Subcutaneous abdominal adipose tissue (tissue), 5 donors: ENCODE results near the gene PRKCA.

ENCODE experiments used
- H3K27ac ChIP-seq: one replicate; pipeline ENCODE4 v1.7.0; 2013; ENCODE audit warnings: low read depth, mild to moderate bottlenecking, inconsistent platforms, low read length, moderate library complexity
- H3K27me3 ChIP-seq, 5 donors: one replicate each; pipeline ENCODE4 v1.7.0; 2013; ENCODE audit warnings: low read length in 5 of 5, inconsistent platforms in 1 of 5; ENCODE audit not compliant: control insufficient read depth in 5 of 5, insufficient read depth in 4 of 5
- H3K36me3 ChIP-seq, 5 donors: one replicate each; pipeline ENCODE4 v1.7.0; 2013; ENCODE audit warnings: low read length in 5 of 5; ENCODE audit not compliant: control insufficient read depth in 5 of 5, insufficient read depth in 5 of 5
- H3K4me1 ChIP-seq, 5 donors: one replicate each; pipeline ENCODE4 v1.7.0; 2013; ENCODE audit warnings: low read length in 5 of 5, mild to moderate bottlenecking in 3 of 5, moderate library complexity in 1 of 5; ENCODE audit not compliant: control insufficient read depth in 5 of 5, insufficient read depth in 5 of 5
- H3K4me3 ChIP-seq, 5 donors: one replicate each; pipeline ENCODE4 v1.7.0; 2013; ENCODE audit warnings: low read length in 5 of 5, low read depth in 1 of 5
- H3K9ac ChIP-seq, 5 donors: one replicate each; pipeline ENCODE4 v1.7.0; 2013; ENCODE audit warnings: low read length in 5 of 5, mild to moderate bottlenecking in 4 of 5, moderate library complexity in 3 of 5
- H3K9me3 ChIP-seq, 5 donors: one replicate each; pipeline ENCODE4 v1.7.0; 2013; ENCODE audit warnings: low read length in 5 of 5; ENCODE audit not compliant: control insufficient read depth in 5 of 5
- donor health status: healthy.
- donor health status: healthy.
- donor health status: healthy.
- donor health status: healthy.
- donor health status: healthy.

The PRKCA gene

DNA sequence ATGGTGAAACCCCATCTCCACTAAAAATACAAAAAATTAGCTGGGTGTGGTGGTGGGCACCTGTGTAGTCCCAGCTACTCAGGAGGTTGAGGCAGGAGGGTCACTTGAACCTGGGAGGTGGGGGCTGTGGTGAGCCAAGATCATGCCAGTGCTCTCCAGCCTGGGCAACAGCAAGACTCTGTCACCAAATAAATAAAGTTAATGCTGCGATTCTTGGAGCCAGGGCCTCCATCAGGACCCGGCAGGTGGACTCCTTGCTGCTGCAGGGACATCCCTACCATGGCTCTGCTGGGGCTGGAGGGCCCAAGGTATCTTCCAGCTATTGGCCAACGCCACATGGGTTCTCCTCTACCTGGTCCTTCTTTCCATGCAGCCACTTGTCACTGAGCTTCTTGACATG, 450.0 kb downstream of the PRKCA start:
- no peaks in the 10 kb centered on the region for H3K9me3 ChIP-seq
- H3K36me3 ChIP-seq, result peaks cover 0 to 8% (median 3%) of the 10 kb centered on the region in 5 donors
- H3K27ac ChIP-seq, result no peak overlapping the region
- no peaks in the 10 kb centered on the region for H3K27me3 ChIP-seq
- H3K4me3 ChIP-seq, result no peak overlapping the region
- no peaks in the 10 kb centered on the region for H3K4me1 ChIP-seq
- no peak overlapping the region for H3K9ac ChIP-seq

DNA sequence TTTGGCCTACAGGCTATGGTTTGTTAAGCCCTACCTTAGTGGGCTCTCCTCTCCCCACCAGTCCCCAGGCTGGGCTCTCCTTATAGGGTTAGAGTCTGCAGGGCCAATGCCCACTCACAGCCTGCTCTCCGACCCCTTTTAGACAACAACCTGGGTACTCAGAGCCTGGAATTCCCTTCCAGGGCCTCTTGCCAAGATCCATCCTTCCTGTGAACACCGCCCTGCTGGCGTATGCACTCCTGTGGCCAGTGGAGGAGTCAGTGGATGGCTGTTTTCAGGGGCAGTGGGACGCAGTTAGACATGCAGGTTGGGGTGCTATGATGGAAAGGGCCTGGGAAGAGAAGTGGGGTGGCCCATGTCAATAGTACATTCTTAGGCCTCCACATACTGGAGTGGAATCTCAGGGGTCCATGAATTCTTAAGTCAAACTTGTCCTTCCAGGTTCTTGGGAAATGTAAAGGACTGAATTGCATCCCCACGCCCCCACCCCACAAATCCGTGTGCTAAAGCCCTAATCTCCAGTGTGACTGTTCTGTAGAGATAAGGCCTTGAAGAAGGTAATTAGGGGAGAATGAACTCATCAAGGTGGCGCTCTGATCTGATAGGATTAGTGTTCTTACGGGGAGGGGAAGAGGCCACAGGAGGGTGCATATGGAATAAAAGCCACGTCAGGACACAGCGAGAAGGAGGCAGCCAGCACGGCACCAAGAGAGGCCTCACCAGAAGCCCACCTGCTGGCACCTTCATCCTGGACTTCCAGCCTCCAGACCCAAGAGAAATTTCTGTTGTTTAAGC, 450.9 kb downstream of the PRKCA start:
- H3K27ac ChIP-seq, result no peak overlapping the region
- no peak overlapping the region for H3K4me3 ChIP-seq
- H3K27me3 ChIP-seq, result no peaks in the 10 kb centered on the region
- H3K4me1 ChIP-seq, result no peaks in the 10 kb centered on the region
- peaks cover 0 to 8% (median 3%) of the 10 kb centered on the region in 5 donors for H3K36me3 ChIP-seq
- H3K9ac ChIP-seq, result no peak overlapping the region
- no peaks in the 10 kb centered on the region for H3K9me3 ChIP-seq

DNA sequence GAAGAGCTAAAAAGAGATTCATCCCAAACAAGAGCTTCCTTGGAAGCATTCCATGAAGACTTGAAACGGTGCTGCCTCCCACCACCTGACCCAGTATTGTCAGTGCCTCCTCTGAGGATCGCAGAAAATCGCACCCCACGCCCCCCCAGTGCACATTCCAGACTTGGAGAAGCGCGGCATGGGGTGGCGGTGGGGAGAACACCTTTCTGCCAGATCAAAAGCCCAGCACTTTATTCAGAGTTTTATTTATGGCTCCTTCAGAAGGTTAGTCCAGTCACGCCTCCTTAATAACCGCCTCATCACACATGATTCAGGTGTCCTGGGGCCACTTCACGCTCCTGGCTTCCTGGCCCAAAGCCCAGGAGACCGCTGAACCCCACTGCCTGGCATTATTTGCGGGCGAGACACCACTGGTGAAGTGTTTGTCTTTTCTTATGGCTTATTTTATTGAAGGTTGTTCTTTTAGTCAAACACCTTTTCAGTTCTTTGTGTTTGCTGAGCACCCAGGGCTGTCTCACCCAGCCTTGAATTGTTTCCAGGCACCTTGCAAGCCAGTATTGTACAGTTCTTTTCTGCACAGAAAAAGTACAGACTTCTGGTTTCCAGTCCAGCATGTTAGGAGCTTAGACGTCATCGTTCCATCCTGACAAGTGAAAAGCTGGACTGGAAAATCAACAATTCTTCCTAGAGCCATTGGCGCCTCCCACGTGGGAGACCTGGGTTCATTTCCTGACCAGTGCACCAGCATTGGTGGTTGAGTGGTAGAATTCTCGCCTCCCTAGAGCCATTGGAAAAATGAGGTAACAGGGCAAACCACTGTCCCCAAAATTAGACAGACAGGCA, 452.9 kb downstream of the PRKCA start:
- H3K4me3 ChIP-seq, result no peak overlapping the region
- no peaks in the 10 kb centered on the region for H3K27me3 ChIP-seq
- peaks cover 0 to 8% (median 3%) of the 10 kb centered on the region in 5 donors for H3K36me3 ChIP-seq
- no peaks in the 10 kb centered on the region for H3K4me1 ChIP-seq
- H3K9me3 ChIP-seq, result no peaks in the 10 kb centered on the region
- no peak overlapping the region for H3K9ac ChIP-seq
- no peak overlapping the region for H3K27ac ChIP-seq

DNA sequence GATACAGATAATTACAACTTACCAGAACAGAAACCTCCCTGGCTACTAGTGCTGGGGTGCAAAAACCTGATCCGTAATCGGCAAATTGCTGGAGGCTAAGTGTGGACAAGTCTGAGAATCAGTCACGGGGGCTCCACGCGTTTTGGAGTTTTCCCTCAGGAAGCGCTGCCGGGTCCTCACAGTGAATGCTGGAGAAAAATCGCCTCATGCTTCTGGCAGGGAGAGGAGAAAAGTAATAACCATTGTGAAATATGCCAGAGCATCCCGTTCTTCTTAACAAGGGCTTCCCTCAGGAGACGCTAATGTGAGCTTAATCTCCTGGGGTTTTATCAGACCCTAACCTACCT, 453.5 kb downstream of the PRKCA start:
- Histone ChIP-seq H3K36me3 (peaks cover 0 to 3% (median 3%) of the 10 kb centered on the region in 5 donors), H3K9me3 (no peaks in the 10 kb centered on the region), H3K27ac (no peak overlapping the region), H3K9ac (no peak overlapping the region), H3K4me3 (no peak overlapping the region), H3K4me1 (no peaks in the 10 kb centered on the region), H3K27me3 (no peaks in the 10 kb centered on the region)

DNA sequence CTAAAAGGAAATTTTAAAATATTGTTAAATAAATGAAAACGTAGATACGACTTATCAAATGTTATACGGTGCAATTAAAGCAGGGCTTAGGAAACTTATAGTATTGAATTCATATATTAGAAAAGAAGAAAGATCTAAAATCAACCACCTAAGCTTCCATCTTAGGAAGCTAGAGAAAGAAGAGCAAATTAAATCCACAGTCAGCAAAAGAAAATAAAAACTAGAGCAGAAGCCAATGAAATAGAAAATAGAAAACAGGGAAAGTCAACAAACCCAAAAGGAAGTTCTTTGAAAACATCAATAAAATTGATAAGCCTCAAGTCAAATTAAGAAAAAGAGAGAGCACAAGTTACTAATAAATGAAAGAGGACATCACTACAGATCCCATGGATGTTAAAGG, 457.9 kb downstream of the PRKCA start:
- H3K9ac ChIP-seq, result no peak overlapping the region
- H3K4me3 ChIP-seq, result no peak overlapping the region
- no peak overlapping the region for H3K27ac ChIP-seq
- H3K9me3 ChIP-seq, result no peaks in the 10 kb centered on the region
- no peaks in the 10 kb centered on the region for H3K4me1 ChIP-seq
- H3K36me3 ChIP-seq, result peaks cover 0 to under 1% (median 0%) of the 10 kb centered on the region in 5 donors
- H3K27me3 ChIP-seq, result no peaks in the 10 kb centered on the region

DNA sequence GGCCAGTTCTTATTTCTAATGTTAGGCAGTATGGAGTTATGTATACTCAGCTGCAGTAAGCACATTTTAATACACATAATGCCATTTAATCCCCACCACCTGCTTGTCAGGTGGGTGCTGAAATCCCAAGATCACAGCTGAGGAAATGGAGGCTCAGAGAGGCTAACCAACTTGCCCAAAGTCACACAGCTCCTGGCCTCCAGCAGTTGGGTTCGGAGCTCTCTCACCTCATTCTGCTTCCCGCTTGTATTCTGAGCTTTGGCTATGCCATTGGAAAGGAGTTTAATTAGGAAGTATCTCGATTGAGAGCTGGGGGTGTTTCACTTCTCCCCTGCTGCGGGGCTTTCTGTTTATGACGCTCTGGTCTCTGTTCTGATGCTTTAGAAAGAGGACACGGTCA, 459.9 kb downstream of the PRKCA start:
- Histone ChIP-seq H3K36me3 (no peaks in the 10 kb centered on the region), H3K4me3 (no peak overlapping the region), H3K4me1 (no peaks in the 10 kb centered on the region), H3K27ac (no peak overlapping the region), H3K27me3 (no peaks in the 10 kb centered on the region), H3K9ac (no peak overlapping the region), H3K9me3 (no peaks in the 10 kb centered on the region)

DNA sequence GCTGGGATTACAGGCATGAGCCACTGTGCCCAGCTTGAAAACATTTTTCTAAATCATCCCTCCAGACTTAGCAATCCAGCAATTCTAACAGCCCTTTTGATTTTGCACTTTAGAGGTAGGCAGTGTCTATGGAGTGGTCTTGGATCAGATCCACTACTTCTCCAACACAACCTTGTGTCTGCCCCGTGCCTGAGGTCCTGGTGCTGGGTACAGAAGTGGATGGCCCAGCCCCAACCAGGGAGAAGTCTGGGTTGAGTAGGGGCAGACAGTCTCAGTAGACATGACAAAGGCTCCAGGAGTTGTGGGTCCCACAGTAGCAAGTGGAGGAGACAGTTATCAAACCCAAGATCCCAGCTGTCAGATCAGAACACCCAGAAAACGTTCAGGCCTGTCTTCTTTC, 460.6 kb downstream of the PRKCA start:
- H3K36me3 ChIP-seq, result no peaks in the 10 kb centered on the region
- H3K4me1 ChIP-seq, result no peaks in the 10 kb centered on the region
- H3K27ac ChIP-seq, result no peak overlapping the region
- no peaks in the 10 kb centered on the region for H3K27me3 ChIP-seq
- no peaks in the 10 kb centered on the region for H3K9me3 ChIP-seq
- no peak overlapping the region for H3K9ac ChIP-seq
- H3K4me3 ChIP-seq, result no peak overlapping the region

DNA sequence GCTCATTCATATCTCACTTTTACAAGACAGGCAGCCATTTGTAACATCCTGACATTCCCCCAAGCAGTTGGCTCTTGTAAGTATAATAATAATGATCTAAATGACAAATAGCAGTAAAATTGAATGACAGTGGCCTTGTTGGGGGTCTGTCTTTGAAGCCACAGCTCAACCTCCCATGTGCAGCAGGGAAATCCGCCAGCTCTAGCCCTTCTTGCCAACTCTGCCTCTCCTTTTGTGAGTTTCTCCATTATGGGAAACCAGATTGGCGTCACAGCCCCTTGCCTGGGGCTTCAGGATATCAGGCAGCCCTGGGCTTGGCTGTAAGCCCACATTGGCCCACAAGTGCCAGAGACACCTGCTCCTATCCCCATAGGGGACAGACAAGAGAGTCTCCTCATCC, 462.1 kb downstream of the PRKCA start:
- H3K9ac ChIP-seq, result no peak overlapping the region
- no peaks in the 10 kb centered on the region for H3K4me1 ChIP-seq
- H3K36me3 ChIP-seq, result no peaks in the 10 kb centered on the region
- no peaks in the 10 kb centered on the region for H3K27me3 ChIP-seq
- H3K4me3 ChIP-seq, result no peak overlapping the region
- H3K9me3 ChIP-seq, result no peaks in the 10 kb centered on the region
- no peak overlapping the region for H3K27ac ChIP-seq

- H3K4me3 ChIP-seq, result no peak overlapping the region
- H3K27me3 ChIP-seq, result no peaks in the 10 kb centered on the region
- no peaks in the 10 kb centered on the region for H3K36me3 ChIP-seq
- no peak overlapping the region for H3K27ac ChIP-seq
- H3K9me3 ChIP-seq, result no peaks in the 10 kb centered on the region
- no peaks in the 10 kb centered on the region for H3K4me1 ChIP-seq
- no peak overlapping the region for H3K9ac ChIP-seq
Observed at GRCh38 chr17:66767154-66767933, 464.9 kb downstream of the PRKCA start.

GRCh38 chr17:66769911-66770310, 467.5 kb downstream of the PRKCA start:
- H3K36me3 ChIP-seq, result peaks cover 0 to 9% (median 2%) of the 10 kb centered on the region in 5 donors
- no peak overlapping the region for H3K4me3 ChIP-seq
- H3K27me3 ChIP-seq, result no peaks in the 10 kb centered on the region
- H3K27ac ChIP-seq, result no peak overlapping the region
- H3K4me1 ChIP-seq, result no peaks in the 10 kb centered on the region
- H3K9me3 ChIP-seq, result no peaks in the 10 kb centered on the region
- H3K9ac ChIP-seq, result no peak overlapping the region
